ENCODE results near the gene OR5L2.
"Not testable (repeated sequence)": the region's sequence is repeated elsewhere in the genome, so short reads cannot be mapped to it uniquely, and the experiment has no call there.

OR5L2 gene

DNA sequence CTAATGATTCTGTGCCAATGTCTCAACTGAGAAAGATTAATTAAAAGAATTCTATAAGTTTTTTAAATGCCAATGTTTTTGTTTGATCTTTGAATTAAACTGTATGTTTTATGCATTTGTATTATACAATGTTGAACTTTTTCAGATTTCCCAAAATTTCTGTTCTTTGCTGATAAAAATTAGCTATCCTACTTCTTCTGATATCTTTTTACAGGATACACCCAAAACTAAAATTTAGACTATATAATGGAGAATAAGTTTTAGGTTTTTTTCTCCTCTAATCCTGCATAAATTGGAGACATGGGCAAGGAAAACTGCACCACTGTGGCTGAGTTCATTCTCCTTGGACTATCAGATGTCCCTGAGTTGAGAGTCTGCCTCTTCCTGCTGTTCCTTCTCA lies at the start of gene OR5L2:
Gene OR5L2, plus strand, starts transcription at position 301 of the 400 bp plus-strand sequence. Its CDS starts 0 bp downstream, at position 301.
- DNase-seq = no peak

DNA sequence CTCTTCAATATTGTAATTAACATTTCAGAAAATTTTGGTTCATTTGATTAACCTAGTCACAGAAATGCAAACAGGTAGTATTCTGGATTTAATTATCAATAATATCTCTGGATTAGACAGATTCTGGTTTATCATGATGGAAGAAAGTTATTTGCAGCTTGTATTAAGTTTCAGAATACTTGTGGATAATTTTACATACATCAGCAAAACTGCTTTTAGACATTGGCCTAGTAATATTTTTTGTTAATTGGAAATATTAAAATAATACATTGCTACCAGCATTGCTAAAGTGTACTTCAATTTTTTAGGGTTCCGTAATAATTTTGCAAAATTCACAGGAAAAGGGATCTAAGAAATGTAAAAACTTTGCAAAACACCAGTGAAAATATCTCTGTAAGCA lies 35.4 kb upstream of the OR5L2 start:
- no peak for DNase-seq

DNA sequence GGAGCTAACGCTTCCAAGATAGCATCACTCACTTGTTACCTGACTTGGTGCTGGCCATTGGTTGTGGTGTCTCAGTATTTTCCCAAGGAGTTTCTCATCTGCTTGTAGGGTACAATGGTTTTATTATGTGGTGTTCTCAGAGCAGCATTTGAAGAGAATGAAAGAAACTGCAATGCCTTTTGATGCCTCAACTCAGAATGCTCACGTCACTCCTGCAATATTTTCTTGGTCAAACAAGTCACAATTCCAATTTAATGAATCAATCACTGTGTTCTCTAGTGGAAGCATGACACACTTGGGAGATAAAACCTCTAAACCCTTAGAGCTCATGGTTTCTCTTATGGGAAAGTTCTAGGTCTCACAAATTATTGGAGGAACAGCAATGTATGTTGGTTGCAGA lies 33.7 kb upstream of the OR5L2 start:
- DNase-seq = no peak

DNA sequence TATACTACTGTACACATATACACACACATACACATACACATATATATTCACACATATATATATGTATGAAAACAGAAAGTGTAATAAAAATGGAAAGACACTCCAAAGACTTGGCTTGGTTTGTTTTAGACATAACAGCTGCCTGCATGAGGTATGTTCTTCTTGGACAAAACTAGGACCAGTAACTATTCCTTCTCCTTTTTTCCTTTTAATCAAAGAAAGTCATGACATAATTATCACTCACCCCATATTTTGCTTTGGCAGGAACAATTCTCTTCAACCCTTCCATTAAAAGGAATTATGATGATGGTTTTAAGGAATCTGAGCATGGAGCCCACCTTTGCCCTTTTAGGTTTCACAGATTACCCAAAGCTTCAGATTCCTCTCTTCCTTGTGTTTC lies 31.8 kb upstream of the OR5L2 start, which contains the start of gene OR5D14:
Gene OR5D14, plus strand, starts transcription at position 301 of the 400 bp plus-strand sequence. Its CDS starts 0 bp downstream, at position 301.
- no peak for DNase-seq

DNA sequence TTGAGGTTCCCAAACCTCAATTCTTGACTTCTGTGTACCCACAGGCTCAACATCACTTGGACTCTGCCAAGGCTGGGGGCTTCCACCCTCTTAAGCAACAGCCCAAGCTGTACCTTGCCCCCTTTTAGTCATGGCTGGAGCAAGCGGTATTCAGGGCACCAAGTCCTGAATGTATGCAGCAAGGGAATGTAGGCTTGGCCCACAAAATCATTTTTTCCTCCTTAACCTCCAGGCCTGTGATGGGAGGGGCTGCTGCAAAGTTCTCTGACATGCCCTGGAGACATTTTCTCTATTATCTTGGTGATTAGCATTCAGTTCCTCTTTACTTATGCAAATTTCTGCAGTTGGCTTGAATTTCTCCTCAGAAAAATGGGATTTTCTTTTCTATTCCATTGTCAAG lies 20.8 kb upstream of the OR5L2 start:
- no peak for DNase-seq

DNA sequence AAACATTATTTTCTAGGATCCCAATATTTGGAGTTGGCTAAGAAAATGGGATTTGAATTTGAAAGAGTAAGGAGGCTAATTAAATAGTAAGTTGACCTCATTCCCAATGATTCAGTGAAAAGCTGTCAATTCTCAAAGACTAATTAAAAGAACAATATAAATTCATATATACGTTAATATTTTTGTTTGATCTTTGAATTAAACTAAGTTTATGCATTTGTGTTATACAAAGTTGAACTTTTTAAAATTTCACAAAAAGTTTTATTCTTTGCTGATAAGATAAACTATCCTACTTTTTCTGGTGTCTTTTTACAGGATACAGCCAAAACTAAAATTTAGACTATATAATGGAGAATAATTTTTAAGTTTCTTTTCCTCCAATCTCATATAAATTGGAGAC lies 16.0 kb upstream of the OR5L2 start, which contains the start of gene OR5L1:
Gene OR5L1, plus strand, starts transcription at position 301 of the 400 bp plus-strand sequence. CDS start 100 bp downstream, outside the sequence.
- DNase-seq = no peak

DNA sequence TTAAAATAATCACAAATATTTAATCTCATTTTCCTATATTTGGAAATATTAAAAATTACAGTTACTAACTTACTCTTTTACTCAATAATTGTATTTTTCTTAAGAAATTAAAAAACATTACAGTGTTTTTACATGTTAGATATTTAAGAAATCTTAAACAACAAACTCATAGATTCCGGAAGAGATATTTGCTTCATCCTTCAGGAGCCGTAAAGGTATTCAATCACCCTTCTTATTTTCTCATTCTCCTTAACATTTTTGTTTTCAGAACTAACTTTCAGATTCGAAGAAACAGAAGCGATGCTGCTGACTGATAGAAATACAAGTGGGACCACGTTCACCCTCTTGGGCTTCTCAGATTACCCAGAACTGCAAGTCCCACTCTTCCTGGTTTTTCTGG lies 7.7 kb upstream of the OR5L2 start, which contains the start of gene OR5D18:
Gene OR5D18, plus strand, starts transcription at position 301 of the 400 bp plus-strand sequence. Its CDS starts 0 bp downstream, at position 301.
- DNase-seq = no peak

DNA sequence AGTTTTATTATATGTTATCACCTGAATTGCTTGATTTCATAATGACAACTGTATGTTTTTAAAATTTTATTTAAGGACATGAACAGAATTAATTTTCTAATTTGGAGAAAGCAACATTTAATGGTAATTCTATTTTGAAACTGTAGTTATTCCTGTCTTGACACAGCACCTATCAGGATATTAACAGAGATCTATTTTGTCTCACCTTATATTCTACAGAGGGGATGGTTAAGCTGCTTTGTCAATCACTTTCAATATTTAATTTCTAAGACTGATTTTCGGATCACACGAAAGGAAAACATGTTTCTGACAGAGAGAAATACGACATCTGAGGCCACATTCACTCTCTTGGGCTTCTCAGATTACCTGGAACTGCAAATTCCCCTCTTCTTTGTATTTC lies 11.4 kb downstream of the OR5L2 start, which contains the start of gene OR5D16:
Gene OR5D16, plus strand, starts transcription at position 301 of the 400 bp plus-strand sequence. Its CDS starts 0 bp downstream, at position 301.
- no peak for DNase-seq

DNA sequence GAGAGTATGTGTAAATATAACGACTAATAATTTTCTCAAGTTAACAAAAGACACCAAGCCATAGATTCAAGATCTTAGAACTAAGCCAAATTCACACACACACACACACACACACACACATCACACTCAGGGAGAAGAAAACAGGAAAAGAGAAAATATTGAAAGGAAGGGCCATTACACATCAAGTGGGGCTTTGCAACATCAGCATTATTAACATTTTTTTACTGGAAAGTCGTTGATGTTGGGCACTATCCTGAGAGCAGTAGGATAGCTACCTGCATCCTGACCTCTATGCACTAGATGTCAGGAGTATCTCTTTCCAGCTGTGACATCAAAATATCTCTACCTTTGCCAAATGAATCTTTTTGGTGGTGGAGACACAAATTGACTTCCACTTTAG lies 20.4 kb downstream of the OR5L2 start:
- DNase-seq = no peak

DNA sequence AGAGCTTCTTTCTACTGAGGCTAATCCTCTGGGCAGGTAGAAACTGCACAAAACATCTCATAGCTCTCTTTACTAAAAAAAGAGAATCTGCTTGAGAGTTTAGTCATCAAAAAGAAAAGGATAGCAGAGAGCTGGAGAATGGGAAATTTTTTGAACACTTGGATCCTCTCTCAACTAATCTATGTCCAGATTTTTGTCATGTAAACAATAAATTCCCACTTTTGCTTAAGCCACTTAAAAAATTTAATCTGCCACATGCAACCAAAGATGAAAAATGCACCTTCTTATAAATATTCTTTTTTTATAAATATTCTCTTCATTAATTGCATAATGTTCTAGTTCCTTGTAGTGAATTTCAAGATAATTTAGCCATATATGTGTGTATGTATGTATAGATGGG lies 22.0 kb downstream of the OR5L2 start:
- DNase-seq = no peak

DNA sequence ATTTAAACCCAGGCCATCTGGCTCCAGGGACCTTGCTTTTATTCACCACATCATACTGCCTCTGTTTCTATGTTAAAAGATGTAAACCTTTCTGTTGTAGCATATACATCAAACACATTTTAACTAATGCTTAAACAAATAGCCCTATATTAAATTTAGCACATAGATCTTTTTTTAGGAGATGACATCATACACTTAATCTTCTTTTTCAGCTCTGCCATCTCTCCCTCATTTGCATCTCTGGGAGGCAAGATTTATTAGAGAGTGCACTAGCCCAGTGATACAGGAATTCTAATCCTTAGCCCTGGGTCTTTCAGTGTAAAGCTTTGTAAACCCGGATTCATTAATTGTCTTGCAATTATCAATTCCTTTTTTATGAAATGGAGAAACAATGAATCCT lies 25.1 kb downstream of the OR5L2 start:
- DNase-seq = no peak

DNA sequence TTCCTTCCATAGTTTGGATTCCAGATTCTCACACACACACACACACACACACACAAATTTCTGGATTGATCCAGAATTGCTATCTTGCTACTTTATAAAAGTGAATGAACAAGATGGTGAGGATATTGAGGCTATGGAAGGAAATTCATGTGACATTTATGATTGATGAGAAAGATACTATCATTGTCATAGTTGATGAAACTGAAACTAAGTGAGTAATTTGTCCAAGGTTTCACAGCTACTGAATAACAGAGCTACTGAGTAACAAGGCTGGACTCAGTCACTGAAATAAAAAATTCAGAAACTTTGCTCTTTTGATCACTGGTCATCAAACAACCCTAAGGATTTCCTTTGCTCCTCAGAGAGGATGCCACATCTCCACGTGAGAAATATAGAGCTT lies 27.7 kb downstream of the OR5L2 start:
- no peak for DNase-seq

DNA sequence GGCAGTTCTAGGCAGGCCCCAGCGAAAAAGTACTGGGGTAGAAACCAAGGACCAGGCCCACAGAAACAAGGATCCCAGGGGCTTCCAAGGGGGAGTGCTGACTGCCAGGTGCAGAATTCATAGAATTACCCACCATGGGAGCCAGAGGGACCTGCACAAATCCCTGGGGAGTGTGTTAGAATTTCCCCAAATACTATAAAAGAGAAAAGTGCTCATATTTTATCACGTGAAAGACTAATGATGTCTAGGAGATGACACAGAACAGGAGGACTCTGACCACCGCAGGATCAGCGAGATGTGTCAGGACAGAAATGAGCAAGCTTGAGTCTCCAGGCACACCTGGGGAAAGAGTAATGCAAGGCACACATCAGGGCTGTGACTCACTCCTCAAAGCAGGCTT lies 40.3 kb downstream of the OR5L2 start:
- DNase-seq = not testable (repeated sequence)

DNA sequence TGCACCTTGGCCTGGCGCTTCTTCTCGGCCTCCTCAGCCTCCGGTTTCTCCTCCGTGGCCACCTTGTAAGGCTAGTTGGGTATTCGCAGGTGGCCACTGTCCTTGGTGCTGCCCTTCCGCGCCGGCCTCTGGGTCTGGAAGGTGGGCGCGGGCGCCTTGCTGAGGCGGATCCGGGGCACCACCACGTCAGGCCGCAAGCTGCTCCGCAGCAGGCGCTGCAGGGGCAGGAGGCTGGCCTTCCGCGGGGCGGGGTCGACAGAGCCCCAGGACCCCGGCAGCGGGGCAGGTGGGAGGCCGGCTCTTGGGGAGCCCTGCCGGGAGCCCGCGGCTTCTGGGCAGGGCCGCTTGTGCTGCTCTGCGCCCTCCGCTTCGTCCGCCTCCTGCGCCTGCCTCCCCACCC lies 45.7 kb downstream of the OR5L2 start:
- DNase-seq = not testable (repeated sequence)

DNA sequence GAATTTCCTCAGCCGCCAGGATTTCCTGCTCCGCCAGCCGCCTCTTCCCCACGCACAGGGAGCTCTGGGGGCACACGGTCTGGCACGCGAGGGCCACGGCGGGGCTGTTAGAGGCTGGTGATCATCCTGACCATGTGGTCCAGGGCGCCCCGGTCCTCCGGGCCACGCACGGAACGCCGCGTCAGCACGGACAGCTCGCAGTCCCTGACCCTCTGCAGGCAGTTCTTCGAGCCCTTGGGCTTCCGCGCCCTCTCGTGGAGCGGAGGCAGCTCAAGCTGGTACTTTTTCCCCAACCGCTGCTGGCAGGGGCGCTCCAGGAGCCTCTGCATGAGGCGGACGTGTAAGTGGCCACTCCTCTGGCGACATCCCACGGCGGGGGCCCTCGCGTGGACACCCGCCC lies 46.1 kb downstream of the OR5L2 start:
- not testable (repeated sequence) for DNase-seq
